ENCODE measurements around the gene SUCLG2.

Gene SUCLG2

GRCh38 chr3:67376416-67376815 lies 278.0 kb downstream of the SUCLG2 start:
- no peak for DNase-seq

GRCh38 chr3:67375976-67376375 lies 278.4 kb downstream of the SUCLG2 start:
- no peak for DNase-seq

- DNase-seq = no peak
Measured at GRCh38 chr3:67362686-67363085, 291.7 kb downstream of the SUCLG2 start.

GRCh38 chr3:67361770-67362169 lies 292.6 kb downstream of the SUCLG2 start:
- DNase-seq = no peak

GRCh38 chr3:67361323-67361722 lies 293.1 kb downstream of the SUCLG2 start:
- no peak for DNase-seq

GRCh38 chr3:67357610-67358458 lies 296.6 kb downstream of the SUCLG2 start:
- DNase-seq = no peak

GRCh38 chr3:67349551-67350174 lies 304.7 kb downstream of the SUCLG2 start:
- DNase-seq = no peak

DNA sequence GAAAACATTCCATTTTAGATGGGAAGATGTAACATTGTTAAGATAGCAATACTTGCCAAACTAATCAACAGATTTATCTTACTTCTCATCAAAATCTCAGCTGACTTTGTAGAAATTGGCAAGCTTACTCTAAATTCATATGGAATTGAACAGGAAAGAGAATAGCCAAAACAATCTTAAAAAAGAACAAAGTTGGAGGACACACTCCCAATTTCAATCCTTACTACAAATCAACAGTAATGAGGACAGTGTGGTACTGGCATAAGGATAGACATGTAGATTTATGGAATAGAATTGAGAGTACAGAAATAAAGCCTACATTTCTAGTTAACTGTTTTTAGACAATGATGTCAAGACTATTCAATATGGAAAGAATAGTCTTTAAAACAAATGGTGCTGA lies 308.3 kb downstream of the SUCLG2 start:
- no peak for DNase-seq

DNA sequence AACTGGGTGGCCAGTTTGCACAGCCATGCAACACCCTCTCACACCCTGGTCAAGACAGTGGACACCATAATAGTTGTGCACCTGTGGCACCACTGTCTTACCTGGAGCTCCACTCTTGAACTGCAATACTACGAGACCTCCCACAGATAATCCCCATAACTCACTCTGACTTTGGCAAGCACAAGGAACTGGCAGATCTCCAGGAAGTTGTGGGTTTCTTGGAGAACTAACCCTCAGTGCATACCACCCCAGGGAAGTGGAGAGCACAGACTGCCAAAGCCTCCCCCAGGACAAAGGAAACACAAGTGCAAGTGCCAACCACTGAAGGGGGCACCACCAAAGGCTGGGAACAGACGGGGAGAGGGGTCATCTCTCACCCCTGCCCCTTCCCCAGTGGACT lies 318.6 kb downstream of the SUCLG2 start:
- no peak for DNase-seq

DNA sequence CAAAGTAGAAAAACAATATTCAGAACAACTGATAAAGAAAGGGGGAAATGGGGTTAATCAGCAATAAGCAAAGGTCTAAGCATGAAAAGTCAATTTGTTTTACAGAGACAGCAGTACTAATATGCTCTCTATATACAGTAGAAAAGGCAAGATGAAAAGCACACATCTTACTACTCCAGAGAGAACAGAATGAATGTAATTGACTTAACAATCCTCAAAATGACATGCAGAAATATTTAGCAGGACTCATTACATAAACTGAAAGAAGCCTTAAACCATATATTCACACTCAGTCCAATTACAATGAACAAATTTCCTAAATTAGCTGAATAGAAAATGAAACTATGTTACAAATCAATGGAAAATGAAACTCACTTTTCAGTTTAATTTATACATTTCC lies 319.8 kb downstream of the SUCLG2 start:
- DNase-seq = no peak

- no peak for DNase-seq
Measured at GRCh38 chr3:67329358-67329757, 325.1 kb downstream of the SUCLG2 start.

DNA sequence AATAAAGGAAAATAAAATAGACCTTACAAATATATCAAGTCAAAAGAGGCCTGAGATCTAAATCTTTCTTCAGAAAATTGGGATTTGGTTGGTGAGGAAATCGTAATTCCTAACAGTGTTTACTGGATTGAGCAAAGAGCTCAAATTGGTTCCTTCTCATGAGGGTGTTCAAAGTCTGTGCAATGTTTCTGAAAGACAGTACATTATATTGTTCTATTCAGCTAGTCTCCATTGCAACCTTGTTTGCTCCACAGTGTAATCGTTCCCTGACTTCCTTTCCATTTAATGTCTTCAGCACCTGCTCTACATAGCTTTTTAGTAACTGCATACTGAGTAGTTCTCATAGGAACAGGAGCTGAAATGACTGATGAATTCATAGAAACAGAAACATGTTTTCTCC lies 326.8 kb downstream of the SUCLG2 start:
- no peak for DNase-seq

DNA sequence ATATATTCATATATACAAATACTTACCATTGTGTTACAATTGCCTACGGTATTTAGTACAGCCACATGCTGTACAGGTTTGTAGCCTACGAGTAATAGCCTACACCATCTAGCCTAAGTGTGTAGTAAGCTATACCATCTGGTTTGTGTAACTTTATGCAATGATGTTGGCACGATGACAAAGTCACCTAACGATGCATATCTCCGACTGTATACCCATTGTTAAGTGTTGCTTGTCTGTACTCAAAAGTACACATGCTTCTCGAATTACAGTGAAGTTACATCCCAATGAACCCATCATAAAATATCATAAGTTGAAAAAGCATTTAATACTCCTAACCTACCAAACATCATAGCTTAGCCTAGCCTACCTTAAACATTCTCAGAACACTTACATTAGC lies 329.2 kb downstream of the SUCLG2 start:
- no peak for DNase-seq

All from activated CD8-positive, alpha-beta memory T cell treated with anti-CD3 and anti-CD28 coated beads, Interleukin-2, amount 50 U/mL, for 4 hours (primary cell).